Coronary artery (tissue), 2 donors: ENCODE data around the gene FRMD8.

ENCODE experiments used
- DNase-seq: peaks from one replicate; pipeline ENCODE4 v3.0.0-alpha.2; 2017; ENCODE audit warnings: low spot score
- H3K27ac ChIP-seq, 2 donors: fragments of 200-600 bp; sonication (generic); one replicate each; pipeline ENCODE4 v1.5.1; 2016 to 2019
- H3K4me3 ChIP-seq: fragments of 200-600 bp; sonication (generic); 2 replicates; pipeline ENCODE4 v1.5.1; 2016; ENCODE audit warnings: mild to moderate bottlenecking, moderate library complexity
- TF ChIP-seq, protein P1 (sequence below): fragments of 200-600 bp; sonication (generic); IDR thresholded peaks from one replicate; pipeline ENCODE4 v1.5.1; 2019; ENCODE audit warnings: antibody characterized with exemption

FRMD8 gene

GRCh38 chr11:65402790-65403189 lies 16.4 kb downstream of the FRMD8 start:
- TF ChIP-seq, protein P1, sequence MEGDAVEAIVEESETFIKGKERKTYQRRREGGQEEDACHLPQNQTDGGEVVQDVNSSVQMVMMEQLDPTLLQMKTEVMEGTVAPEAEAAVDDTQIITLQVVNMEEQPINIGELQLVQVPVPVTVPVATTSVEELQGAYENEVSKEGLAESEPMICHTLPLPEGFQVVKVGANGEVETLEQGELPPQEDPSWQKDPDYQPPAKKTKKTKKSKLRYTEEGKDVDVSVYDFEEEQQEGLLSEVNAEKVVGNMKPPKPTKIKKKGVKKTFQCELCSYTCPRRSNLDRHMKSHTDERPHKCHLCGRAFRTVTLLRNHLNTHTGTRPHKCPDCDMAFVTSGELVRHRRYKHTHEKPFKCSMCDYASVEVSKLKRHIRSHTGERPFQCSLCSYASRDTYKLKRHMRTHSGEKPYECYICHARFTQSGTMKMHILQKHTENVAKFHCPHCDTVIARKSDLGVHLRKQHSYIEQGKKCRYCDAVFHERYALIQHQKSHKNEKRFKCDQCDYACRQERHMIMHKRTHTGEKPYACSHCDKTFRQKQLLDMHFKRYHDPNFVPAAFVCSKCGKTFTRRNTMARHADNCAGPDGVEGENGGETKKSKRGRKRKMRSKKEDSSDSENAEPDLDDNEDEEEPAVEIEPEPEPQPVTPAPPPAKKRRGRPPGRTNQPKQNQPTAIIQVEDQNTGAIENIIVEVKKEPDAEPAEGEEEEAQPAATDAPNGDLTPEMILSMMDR, result no peak
- no peak for DNase-seq
- H3K4me3 ChIP-seq, result no peak overlapping the region
- no peak overlapping the region for H3K27ac ChIP-seq

DNA sequence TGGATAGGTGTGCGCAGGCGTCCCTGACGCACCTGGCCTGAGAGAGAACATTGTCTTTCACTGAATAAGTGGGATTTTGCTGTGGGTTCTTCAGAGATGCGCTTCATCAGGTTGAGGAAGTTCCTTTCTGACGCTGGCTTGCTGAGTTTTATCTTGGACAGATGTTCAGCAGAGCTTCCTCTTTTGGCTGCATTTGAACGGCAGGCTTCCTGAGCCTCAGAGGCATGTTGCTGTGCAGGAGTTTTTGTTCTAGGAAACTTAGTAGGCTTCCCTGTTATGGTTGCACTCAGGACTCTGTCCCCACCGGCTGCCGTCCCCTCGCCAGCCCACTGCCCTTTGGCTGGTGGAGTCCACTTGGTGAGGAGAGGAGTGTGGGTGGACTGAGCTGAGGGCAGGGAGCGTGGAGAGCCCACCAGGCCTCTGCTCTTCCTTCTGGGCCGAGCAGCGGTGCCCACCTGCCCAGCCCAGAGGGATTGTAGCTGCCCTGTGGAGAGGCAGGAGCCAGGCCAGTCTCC lies 17.2 kb downstream of the FRMD8 start:
- no peak for DNase-seq
- peak overlapping the region in 1 of 2 donors; percentile 62 for H3K27ac ChIP-seq
- TF ChIP-seq, protein P1, result no peak

DNA sequence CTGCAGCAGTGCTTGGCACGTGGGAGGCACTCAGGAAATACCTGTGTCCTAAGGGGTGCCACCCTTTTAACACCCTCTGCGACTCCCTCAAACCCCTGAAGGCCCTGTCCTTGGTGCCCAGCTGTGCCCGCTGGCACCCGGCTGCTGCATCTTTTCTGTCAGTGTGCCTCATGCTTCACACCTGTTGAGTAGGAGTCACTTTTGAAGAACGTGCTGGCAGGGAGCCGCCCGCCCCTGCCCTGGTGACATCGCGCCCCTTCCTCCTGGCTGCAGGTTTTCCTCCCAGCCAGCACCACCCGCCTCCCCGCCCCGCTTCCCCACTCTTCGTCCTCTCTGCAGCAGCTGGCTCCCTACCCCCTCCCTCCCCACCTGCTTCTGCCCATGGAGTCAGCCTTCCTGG lies 17.8 kb downstream of the FRMD8 start:
- H3K4me3 ChIP-seq, result no peak overlapping the region
- peak overlapping the region in 1 of 2 donors; percentile 62 for H3K27ac ChIP-seq
- TF ChIP-seq, protein P1, result no peak
- no peak for DNase-seq

More for the DNA sequence above, 17.2 kb downstream of the FRMD8 start:
- no peak overlapping the region for H3K4me3 ChIP-seq

DNA sequence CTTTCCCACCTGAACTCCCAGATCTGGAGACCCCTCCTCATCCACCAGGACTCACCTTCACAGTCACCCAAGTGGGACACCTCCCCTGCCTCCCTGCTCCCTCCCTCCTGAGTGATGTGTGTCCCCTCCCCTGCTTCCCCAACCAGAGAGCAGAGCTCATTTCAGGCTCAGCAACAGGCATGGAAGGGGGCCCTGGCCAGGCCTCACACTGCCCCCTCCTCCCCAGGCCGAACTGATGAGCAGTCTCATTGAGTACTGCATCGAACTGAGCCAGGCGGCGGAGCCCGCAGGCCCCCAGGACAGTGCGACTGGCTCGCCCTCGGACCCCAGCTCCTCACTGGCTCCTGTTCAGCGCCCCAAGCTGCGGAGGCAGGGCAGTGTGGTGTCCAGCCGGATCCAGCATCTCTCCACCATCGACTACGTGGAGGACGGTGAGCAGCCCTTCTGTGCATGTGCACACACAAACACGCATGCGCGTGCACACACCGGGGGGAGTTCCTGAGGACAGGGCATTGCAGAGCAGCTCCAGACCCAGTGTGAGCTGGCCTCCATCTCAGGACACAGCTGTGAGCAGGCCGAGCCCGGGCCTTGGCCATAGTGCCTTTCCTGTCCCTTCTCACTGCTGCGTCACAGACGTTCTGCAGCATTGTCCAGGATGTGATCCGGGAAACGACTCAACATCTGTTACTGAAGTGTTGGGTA lies 18.4 kb downstream of the FRMD8 start:
- Histone ChIP-seq H3K4me3 (no peak overlapping the region), H3K27ac (peak overlapping the region in 1 of 2 donors; percentile 62)
- TF ChIP-seq, protein P1, result no peak
- no peak for DNase-seq

- Histone ChIP-seq H3K4me3 (no peak overlapping the region), H3K27ac (no peak overlapping the region)
- no peak for DNase-seq
- TF ChIP-seq, protein P1, result no peak
Observed at GRCh38 chr11:65410936-65411680, 24.7 kb downstream of the FRMD8 start.

- Histone ChIP-seq H3K4me3 (no peak overlapping the region), H3K27ac (no peak overlapping the region)
- TF ChIP-seq, protein P1, result no peak
- no peak for DNase-seq
Observed at GRCh38 chr11:65411681-65412070, 25.2 kb downstream of the FRMD8 start.
